Measurements from ENCODE around the gene PRAMEF12.

DNA sequence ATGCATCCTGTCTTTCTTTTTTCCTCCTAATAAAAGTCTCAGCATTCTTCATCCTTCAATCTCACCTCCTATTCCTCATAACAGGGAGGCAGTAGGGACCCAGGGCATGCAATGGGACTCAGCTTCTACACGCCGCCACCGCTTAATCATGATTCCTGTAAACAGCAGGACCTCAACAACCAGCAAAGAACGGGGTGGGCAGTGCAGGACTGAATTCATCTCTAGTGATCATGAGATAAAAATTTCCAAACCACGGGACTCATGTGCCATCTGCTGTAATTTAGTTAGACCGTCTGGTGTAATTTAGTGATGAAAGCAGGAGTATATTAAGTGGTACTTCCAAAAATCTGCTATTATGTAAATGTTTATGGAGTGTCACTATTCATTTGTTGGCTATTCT is 5.4 kb downstream of the PRAMEF12 start:
- TF ChIP-seq EZH2 (IDR thresholded peaks at IDR 0.05; ENCODE audit: borderline replicate concordance, insufficient read depth, low read length, poor library complexity, severe bottlenecking): no peak
- TF ChIP-seq CTCF (IDR thresholded peaks at IDR 0.05; ENCODE audit: poor library complexity, severe bottlenecking): no peak
- TF ChIP-seq TAF1 (IDR thresholded peaks at IDR 0.05; ENCODE audit: low read depth): no peak
- no peak for TF ChIP-seq REST (IDR thresholded peaks at IDR 0.05; ENCODE audit: borderline replicate concordance)
- no peak for TF ChIP-seq POLR2AphosphoS5 (IDR thresholded peaks at IDR 0.05)
- no peak for TF ChIP-seq EP300 (conservative IDR thresholded peaks at IDR 0.05; ENCODE audit: poor library complexity, severe bottlenecking)
- TF ChIP-seq RAD21 (conservative IDR thresholded peaks at IDR 0.05): no peak

Measured in neural cell (in vitro differentiated cells).